HL-60 (cell line): ENCODE measurements around the gene TMEM52B.

Experiments used
- GABPA ChIP-seq: IDR thresholded peaks from 2 replicates; pipeline ENCODE4 v1.6.1; 2012; ENCODE audit warnings: low read depth
- POLR2AphosphoS5 ChIP-seq: IDR thresholded peaks from 2 replicates; pipeline ENCODE4 v1.6.1; 2012; ENCODE audit warnings: low read depth
- SPI1 ChIP-seq: IDR thresholded peaks from 2 replicates; pipeline ENCODE4 v1.6.1; 2012; ENCODE audit warnings: low read depth, mild to moderate bottlenecking, borderline replicate concordance
- TF ChIP-seq, protein P1 (sequence below): IDR thresholded peaks from one replicate; pipeline ENCODE4 v1.5.1; 2011; ENCODE audit warnings: low read length, control low read depth, inconsistent platforms; ENCODE audit not compliant: insufficient read depth
- TF ChIP-seq, protein P2 (sequence below): IDR thresholded peaks from 2 replicates; pipeline ENCODE4 v1.6.1; 2012; ENCODE audit warnings: low read depth; ENCODE audit not compliant: insufficient replicate concordance

DNA sequence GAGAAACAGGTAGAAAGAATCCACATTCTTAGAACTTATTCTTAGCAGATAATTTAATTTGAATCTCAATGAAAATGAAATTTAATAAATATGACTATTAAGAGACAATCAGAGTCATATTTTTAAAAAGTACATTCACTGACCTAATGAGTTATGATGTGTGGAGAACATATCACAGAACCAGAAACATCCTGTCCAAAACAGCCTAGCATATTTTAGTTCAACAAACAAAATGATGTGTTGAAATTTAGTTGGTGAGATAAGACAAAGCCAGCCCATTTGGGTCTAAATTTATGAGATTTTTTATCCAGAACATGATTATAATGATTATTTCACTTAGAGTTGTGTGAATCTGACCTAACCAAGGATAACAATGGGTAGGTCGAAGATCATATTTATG lies 59.7 kb downstream of the TMEM52B start:
- TF ChIP-seq, protein P1, sequence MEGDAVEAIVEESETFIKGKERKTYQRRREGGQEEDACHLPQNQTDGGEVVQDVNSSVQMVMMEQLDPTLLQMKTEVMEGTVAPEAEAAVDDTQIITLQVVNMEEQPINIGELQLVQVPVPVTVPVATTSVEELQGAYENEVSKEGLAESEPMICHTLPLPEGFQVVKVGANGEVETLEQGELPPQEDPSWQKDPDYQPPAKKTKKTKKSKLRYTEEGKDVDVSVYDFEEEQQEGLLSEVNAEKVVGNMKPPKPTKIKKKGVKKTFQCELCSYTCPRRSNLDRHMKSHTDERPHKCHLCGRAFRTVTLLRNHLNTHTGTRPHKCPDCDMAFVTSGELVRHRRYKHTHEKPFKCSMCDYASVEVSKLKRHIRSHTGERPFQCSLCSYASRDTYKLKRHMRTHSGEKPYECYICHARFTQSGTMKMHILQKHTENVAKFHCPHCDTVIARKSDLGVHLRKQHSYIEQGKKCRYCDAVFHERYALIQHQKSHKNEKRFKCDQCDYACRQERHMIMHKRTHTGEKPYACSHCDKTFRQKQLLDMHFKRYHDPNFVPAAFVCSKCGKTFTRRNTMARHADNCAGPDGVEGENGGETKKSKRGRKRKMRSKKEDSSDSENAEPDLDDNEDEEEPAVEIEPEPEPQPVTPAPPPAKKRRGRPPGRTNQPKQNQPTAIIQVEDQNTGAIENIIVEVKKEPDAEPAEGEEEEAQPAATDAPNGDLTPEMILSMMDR, result no peak
- TF ChIP-seq POLR2AphosphoS5 (no peak), GABPA (no peak), SPI1 (no peak)
- TF ChIP-seq, protein P2, sequence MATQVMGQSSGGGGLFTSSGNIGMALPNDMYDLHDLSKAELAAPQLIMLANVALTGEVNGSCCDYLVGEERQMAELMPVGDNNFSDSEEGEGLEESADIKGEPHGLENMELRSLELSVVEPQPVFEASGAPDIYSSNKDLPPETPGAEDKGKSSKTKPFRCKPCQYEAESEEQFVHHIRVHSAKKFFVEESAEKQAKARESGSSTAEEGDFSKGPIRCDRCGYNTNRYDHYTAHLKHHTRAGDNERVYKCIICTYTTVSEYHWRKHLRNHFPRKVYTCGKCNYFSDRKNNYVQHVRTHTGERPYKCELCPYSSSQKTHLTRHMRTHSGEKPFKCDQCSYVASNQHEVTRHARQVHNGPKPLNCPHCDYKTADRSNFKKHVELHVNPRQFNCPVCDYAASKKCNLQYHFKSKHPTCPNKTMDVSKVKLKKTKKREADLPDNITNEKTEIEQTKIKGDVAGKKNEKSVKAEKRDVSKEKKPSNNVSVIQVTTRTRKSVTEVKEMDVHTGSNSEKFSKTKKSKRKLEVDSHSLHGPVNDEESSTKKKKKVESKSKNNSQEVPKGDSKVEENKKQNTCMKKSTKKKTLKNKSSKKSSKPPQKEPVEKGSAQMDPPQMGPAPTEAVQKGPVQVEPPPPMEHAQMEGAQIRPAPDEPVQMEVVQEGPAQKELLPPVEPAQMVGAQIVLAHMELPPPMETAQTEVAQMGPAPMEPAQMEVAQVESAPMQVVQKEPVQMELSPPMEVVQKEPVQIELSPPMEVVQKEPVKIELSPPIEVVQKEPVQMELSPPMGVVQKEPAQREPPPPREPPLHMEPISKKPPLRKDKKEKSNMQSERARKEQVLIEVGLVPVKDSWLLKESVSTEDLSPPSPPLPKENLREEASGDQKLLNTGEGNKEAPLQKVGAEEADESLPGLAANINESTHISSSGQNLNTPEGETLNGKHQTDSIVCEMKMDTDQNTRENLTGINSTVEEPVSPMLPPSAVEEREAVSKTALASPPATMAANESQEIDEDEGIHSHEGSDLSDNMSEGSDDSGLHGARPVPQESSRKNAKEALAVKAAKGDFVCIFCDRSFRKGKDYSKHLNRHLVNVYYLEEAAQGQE, result no peak
